CD4-positive, alpha-beta T cell treated with Interleukin-21 for 1 hour (primary cell): ENCODE measurements around the gene SMARCA2.

ENCODE experiments used
- DNase-seq: peaks from one replicate; pipeline ENCODE4 v3.0.0-alpha.2; 2020

The SMARCA2 gene

GRCh38 chr9:2179567-2179966, 164.4 kb downstream of the SMARCA2 start:
- DNase-seq = peak; percentile 7

DNA sequence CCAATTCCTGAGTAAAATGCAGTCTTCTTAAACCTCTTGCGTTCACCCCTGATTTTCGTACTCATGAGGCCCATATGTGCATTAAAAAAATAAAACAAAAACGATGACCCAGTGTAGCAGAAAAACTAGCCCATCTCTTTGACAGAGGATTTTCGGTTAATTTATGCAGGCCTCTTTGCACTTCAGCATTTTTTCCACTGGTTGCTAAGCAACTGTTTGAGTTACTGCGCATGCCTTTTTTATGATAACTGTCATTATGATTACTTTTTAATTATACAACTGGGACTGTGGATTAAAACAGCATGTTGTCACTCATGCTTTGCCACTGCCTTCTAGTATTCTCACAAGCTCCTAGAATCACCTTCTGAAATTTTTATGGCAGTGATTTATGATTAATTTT, 165.0 kb downstream of the SMARCA2 start:
- no peak for DNase-seq

DNA sequence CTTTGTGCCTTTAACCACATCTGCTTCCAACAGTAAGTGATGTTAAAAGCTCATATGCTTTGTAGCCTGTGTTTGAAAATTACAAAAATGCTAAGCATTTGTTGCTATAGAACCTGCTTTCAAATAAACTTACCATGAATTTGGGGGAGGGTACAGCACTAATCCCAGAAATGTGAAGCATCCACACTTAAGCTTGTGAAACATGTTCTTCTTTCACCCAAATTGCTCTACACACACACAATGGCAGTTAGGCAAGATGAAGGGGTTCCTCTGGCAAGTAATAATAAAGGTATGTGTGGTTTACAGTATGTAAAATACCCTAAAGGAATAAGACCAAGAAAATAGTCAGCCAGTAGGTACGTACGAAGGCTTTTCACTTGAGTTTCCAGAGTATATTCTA, 165.6 kb downstream of the SMARCA2 start:
- DNase-seq = no peak

DNA sequence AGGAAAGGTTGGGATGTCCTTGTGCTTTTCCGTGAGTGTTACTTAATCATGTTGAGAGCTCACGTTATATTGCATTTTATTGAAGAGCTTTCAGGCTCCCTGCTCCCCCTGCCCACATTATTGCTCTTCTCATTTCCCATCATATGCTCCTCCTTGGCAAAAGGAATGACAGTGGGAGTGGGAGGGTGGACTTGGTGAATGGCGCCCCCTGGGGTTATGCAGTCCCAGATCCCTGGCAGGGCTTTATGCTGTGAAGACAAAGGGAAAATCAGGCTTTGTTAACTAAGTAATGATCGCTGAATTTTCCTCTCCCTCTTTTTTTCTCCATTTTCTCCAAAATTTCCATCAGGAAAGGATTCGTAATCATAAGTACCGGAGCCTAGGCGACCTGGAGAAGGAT, 166.6 kb downstream of the SMARCA2 start:
- no peak for DNase-seq

DNA sequence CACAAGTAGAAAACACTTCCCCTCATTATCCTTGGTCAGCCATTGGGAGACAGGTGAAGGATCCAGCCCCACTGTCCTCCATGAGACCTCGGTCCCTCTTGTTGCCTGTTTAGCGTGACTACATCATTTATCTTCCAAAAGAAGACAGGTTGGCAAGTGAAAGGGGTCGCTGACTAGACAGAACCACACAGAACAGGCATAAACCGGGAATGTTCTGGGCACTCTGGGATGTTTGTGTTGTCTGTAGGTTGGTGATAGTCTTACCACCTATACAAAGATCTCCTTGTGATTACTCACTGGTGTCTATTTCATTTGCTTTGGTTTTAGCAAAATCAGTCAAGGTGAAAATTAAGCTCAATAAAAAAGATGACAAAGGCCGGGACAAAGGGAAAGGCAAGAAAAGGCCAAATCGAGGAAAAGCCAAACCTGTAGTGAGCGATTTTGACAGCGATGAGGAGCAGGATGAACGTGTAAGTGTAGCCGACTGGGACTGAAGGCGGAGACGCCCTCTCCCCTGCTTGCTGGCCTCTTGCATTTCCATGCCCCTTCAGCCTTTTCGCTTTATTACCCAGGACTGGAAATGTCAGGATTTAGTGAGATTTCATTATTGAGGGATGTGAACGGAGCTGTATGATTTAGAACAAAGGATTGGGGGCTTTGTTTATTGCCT, 175.9 kb downstream of the SMARCA2 start:
- DNase-seq = no peak

- DNase-seq = no peak
Observed at GRCh38 chr9:2191609-2191972, 176.4 kb downstream of the SMARCA2 start.

DNA sequence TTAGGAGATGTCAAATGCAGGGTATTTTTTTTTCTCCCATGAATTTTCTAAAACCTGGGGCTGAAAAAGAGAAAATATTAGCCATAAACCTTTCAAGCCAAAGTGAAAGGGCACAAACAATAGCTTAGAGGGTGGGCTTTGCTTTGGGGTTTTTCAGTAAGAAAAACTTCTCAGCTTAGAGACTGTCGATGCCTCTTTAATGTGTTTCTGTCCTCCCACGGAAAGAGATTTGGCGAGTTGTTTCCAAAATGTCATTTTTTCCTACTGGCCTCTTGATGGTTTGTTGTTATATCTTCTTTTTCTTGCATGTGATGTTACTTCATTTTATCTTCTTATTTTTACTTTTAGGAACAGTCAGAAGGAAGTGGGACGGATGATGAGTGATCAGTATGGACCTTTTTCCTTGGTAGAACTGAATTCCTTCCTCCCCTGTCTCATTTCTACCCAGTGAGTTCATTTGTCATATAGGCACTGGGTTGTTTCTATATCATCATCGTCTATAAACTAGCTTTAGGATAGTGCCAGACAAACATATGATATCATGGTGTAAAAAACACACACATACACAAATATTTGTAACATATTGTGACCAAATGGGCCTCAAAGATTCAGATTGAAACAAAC, 177.3 kb downstream of the SMARCA2 start:
- no peak for DNase-seq

GRCh38 chr9:2193552-2193951, 178.4 kb downstream of the SMARCA2 start:
- no peak for DNase-seq

DNA sequence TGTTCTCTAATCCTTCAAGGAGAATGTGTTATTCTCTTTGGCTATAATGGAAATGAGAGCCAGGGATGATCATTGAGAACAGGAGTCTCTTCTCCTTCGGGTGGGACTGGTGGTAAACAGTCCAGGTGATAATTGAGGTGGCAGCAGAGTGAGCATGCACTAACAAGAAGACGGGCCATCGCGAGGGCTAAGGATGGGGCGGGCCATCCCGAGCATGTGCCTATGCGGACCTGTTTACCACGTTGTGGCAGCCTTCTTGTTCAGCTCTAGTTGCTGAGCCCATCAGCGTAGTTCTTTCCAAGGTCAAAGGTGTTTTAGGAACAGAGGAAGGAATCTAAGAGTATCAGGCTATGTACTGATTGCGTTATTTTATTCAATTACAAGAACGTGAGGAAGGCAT, 180.1 kb downstream of the SMARCA2 start:
- DNase-seq = no peak

DNA sequence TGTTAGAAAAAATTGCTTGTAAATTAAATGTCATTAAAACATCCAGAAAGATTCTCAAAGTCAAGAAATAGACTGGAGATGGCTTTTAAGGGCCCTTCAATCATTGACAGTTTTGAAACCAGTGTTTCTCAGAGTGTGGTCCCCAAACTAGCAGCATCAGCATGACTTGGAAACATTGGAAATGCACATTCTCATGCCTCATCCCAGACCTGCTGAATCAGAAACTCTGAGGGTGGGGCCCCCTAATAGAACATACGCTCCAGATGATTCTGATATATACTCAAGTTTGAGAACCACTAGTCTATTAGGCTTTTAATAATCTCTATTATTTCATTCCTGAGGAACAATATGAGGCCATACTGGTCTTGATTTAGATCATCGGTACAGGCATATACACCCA, 181.6 kb downstream of the SMARCA2 start:
- no peak for DNase-seq

GRCh38 chr9:2198956-2199635, 183.9 kb downstream of the SMARCA2 start:
- DNase-seq = no peak

GRCh38 chr9:2199999-2200796, 185.1 kb downstream of the SMARCA2 start:
- DNase-seq = no peak

DNA sequence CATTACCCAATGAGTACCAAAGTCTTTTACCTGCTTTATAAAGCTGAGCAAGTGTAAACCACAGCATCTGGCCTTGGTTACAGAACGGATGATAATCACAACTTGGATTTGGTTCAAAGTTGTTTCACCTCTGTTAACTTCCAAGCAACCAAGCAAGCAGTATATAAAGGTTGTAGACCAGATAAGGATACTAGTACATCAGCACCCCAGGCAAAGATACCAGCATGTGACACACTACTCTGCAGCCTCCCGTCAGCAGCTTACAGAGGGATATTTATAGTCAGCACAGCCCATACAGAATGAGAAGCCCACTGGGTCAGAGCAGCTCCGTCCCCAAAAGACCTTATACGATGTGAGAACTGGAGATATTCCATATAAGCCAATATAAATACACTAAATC, 193.3 kb downstream of the SMARCA2 start:
- DNase-seq = no peak

- no peak for DNase-seq
Observed at GRCh38 chr9:2208991-2209390, 193.8 kb downstream of the SMARCA2 start.

DNA sequence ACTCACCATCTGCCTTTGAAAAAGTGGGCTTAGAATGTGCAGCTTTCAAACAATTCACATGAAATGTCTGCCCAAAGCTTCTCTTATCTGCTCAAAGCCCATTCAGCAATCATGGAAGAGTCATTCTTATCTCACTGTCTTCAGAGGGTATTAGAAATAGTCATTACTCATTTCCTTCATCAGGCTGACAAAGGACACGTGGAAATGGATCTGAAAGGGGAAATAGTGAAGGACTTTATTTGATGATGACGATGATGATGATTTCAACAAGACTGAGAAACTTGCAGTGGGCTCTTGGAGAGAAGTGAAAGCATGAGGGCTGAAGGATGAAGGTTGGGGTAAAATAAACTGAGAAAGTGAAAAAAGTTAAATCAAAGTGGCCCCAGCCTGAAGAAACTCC, 194.3 kb downstream of the SMARCA2 start:
- DNase-seq = no peak

- DNase-seq = no peak
Observed at GRCh38 chr9:2210201-2210600, 195.1 kb downstream of the SMARCA2 start.

DNA sequence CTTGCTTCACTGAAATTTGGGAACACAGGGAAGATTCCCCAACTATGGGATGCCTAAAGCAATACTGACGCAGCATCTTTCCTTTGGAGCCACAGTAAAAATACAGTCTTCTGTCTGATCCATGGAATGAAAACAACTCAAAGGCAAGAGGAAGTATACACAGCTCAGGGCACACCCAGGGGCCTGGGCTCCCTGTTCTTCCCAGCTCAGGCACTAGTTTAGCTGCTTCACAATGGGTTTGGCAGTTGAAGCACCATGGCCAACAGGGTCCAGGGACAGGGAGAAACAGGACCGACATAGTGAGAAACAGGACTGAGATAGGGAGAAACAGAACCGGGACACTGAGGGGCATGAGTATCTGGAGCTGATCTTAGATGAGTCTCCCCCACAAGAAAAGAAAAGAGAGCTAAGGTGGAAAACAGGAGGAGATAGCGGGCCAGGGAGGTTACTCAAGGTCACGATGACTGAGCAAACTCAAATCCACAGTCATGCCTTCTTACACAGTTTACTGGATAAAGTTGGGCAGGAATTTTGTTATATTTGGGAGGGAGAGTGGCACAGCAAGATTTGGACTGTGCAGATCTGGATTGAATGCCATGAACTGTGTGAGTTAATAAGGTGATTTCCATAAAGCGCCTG, 198.8 kb downstream of the SMARCA2 start:
- no peak for DNase-seq

GRCh38 chr9:2214707-2215106, 199.6 kb downstream of the SMARCA2 start:
- DNase-seq = no peak

DNA sequence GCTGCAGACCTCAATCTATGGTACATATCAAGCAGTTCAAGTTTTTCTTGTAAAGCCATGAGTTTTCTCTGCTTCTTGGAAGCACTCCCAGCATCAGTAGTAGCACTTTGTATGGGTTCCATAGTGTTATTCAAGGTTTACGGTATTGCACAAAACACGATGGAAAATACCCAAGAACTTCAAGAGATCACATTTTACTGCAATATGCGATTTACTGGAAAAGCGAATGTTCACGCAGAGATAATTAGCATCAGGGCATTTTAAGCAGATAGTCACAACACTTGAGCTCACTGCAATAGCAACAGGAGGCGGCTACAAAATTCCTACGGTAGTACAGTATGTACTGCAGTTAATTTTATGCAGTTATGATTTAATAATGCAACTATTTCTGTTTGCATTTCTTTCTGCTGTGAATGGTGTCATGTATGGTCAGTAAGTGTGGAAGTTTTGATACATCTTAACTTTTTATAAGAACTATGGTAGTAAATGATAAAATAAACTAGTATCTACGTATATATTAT, 200.8 kb downstream of the SMARCA2 start:
- no peak for DNase-seq

- no peak for DNase-seq
Observed at GRCh38 chr9:2216591-2216990, 201.4 kb downstream of the SMARCA2 start.

DNA sequence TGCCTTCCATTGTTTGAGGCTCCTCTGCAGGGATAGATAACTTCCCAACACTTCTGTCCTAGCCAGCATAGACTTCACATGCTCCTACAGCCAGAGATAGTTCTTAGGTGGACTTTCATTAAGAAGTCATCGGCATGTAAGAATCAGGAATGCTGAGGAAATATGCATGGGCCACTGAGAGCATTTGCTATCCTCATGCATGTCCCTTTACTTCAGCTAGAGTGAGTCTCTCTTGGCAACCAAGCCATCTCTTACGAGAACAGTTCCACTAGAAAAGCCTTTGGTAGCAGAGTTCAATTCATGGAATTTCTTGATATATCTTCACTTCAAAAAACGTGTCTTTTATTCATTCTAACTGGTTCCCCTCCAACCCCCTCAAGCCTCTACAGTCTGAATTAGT, 202.4 kb downstream of the SMARCA2 start:
- DNase-seq = no peak

GRCh38 chr9:2220036-2220435, 204.9 kb downstream of the SMARCA2 start:
- DNase-seq = no peak
